ENCODE results near the gene AQP12A. TPM values are rescaled to one million over a fixed set of nuclear protein-coding genes. Genes with fewer than 3 reads are reported as not detected.

AQP12A gene
- polyA plus RNA-seq, 1 donor (not counting 4 experiments of a cell fraction or from before 2014, with no cell fraction given), result not detected

DNA sequence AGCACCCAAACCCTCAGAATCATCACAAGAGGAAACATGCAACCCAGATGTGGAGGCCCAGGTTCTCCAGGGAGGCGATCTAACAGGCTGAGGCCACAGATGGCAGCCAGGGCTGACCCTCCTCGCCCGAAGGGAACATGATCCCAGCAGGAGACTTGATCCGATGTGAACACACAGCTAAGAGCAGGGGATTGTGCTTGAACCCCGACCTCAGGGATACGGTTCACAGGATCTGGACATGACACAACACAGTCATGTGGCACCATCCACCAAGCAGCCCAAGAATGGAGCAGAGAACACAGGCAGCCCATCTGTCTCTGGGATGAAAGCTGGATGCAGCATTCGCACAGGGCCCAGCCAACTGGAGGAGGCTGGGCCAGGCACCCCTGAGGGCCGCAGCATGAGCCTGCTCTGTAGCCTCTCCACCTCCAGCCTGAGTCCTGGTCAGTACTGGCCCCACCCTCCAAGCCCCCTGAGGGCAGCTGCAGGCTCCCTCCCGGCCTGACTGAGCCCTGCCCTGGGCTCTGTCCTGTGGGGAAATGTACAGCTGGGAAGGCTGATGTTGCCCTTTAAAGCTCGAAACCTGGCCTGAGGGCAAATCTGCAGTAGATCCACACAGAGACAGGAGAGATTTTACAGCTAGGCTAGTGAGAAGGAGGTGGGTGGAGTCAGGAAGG is 39.0 kb downstream of the AQP12A start:
- Histone ChIP-seq H3K9ac (ENCODE audit: control insufficient read depth, extremely low read depth, insufficient read depth, low read length) (no peak overlapping the region), H2AFZ (ENCODE audit: control insufficient read depth, low read length) (no peak overlapping the region), H3K27ac (ENCODE audit: control insufficient read depth, insufficient read depth, low read length) (no peak overlapping the region), H3K4me1 (ENCODE audit: control insufficient read depth, extremely low read depth, insufficient read depth, low read length) (no peaks in the 10 kb centered on the region), H4K20me1 (ENCODE audit: control insufficient read depth, extremely low read depth, insufficient read depth, low read length) (no peaks in the 10 kb centered on the region), H3K9me1 (ENCODE audit: control insufficient read depth, extremely low read depth, insufficient read depth, low read length) (no peaks in the 10 kb centered on the region), H3K9me3 (ENCODE audit: control insufficient read depth, low read depth, low read length) (no peaks in the 10 kb centered on the region), H3K4me3 (ENCODE audit: control insufficient read depth in 2 of 3, extremely low read depth in 1 of 3, insufficient read depth in 2 of 3, low read depth in 1 of 3, low read length in 3 of 3) (no peak overlapping the region), H3K27me3 (ENCODE audit: control insufficient read depth, extremely low read depth, insufficient read depth, low read length) (peaks cover 18% of the 10 kb centered on the region), H3K79me2 (ENCODE audit: control insufficient read depth, insufficient read depth, low read length) (no peaks in the 10 kb centered on the region), H3K4me2 (ENCODE audit: control insufficient read depth, extremely low read depth, insufficient read depth, low read depth, low read length) (no peak overlapping the region), H3K36me3 (ENCODE audit: control insufficient read depth in 2 of 2, extremely low read depth in 1 of 2, insufficient read depth in 2 of 2, low read length in 2 of 2) (no peaks in the 10 kb centered on the region)
- DNase-seq (ENCODE audit: low read depth, low spot score) (no peak), FAIRE-seq (no peak)
- dilution Hi-C loops (cut with MboI; ENCODE audit: extremely low pct_ligation_motif_present, low sequenced_read_pairs), result no loop called here
- TF ChIP-seq, protein P1, sequence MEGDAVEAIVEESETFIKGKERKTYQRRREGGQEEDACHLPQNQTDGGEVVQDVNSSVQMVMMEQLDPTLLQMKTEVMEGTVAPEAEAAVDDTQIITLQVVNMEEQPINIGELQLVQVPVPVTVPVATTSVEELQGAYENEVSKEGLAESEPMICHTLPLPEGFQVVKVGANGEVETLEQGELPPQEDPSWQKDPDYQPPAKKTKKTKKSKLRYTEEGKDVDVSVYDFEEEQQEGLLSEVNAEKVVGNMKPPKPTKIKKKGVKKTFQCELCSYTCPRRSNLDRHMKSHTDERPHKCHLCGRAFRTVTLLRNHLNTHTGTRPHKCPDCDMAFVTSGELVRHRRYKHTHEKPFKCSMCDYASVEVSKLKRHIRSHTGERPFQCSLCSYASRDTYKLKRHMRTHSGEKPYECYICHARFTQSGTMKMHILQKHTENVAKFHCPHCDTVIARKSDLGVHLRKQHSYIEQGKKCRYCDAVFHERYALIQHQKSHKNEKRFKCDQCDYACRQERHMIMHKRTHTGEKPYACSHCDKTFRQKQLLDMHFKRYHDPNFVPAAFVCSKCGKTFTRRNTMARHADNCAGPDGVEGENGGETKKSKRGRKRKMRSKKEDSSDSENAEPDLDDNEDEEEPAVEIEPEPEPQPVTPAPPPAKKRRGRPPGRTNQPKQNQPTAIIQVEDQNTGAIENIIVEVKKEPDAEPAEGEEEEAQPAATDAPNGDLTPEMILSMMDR (optimal IDR thresholded peaks at IDR 0.05 in 1 of 3, IDR thresholded peaks at IDR 0.05 in 1 of 3, conservative IDR thresholded peaks at IDR 0.05 in 1 of 3; ENCODE audit: extremely low read depth in 1 of 3, insufficient read depth in 2 of 3, low read length in 3 of 3), result no peak
- no peak for TF ChIP-seq EZH2 (IDR thresholded peaks at IDR 0.05; ENCODE audit: low read length)

DNA sequence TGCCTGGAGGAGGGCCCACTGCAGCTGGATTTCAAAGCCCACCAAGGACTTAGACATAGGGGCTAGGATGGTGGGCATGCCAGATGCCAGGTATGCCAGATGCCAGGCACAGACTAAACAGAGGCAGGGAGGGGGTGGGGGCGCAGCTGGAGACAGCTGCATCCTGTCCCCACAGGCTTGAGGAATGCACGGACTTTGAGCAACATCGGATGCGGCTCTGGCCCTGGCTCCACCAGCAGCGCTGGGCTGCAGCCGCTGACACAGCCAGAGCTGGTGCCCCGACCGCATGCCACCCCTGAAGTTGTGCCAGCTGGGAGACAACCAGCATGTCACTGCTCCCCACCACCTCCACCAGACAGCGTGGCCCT is 39.5 kb downstream of the AQP12A start:
- no peak overlapping the region for H3K4me3 ChIP-seq (ENCODE audit: control insufficient read depth in 2 of 3, extremely low read depth in 1 of 3, insufficient read depth in 2 of 3, low read depth in 1 of 3, low read length in 3 of 3)
- H3K4me2 ChIP-seq (ENCODE audit: control insufficient read depth, extremely low read depth, insufficient read depth, low read depth, low read length), result no peak overlapping the region
- no peak overlapping the region for H3K9ac ChIP-seq (ENCODE audit: control insufficient read depth, extremely low read depth, insufficient read depth, low read length)
- no peaks in the 10 kb centered on the region for H3K36me3 ChIP-seq (ENCODE audit: control insufficient read depth in 2 of 2, extremely low read depth in 1 of 2, insufficient read depth in 2 of 2, low read length in 2 of 2)
- no peaks in the 10 kb centered on the region for H3K79me2 ChIP-seq (ENCODE audit: control insufficient read depth, insufficient read depth, low read length)
- H3K4me1 ChIP-seq (ENCODE audit: control insufficient read depth, extremely low read depth, insufficient read depth, low read length), result no peaks in the 10 kb centered on the region
- no peaks in the 10 kb centered on the region for H3K9me3 ChIP-seq (ENCODE audit: control insufficient read depth, low read depth, low read length)
- peaks cover 18% of the 10 kb centered on the region for H3K27me3 ChIP-seq (ENCODE audit: control insufficient read depth, extremely low read depth, insufficient read depth, low read length)
- H3K27ac ChIP-seq (ENCODE audit: control insufficient read depth, insufficient read depth, low read length), result no peak overlapping the region
- dilution Hi-C loops (cut with MboI; ENCODE audit: extremely low pct_ligation_motif_present, low sequenced_read_pairs), result no loop called here
- H4K20me1 ChIP-seq (ENCODE audit: control insufficient read depth, extremely low read depth, insufficient read depth, low read length), result no peaks in the 10 kb centered on the region
- no peaks in the 10 kb centered on the region for H3K9me1 ChIP-seq (ENCODE audit: control insufficient read depth, extremely low read depth, insufficient read depth, low read length)
- DNase-seq (ENCODE audit: low read depth, low spot score), result no peak
- TF ChIP-seq, protein P1 (optimal IDR thresholded peaks at IDR 0.05 in 1 of 3, IDR thresholded peaks at IDR 0.05 in 1 of 3, conservative IDR thresholded peaks at IDR 0.05 in 1 of 3; ENCODE audit: extremely low read depth in 1 of 3, insufficient read depth in 2 of 3, low read length in 3 of 3), result no peak
- TF ChIP-seq EZH2 (IDR thresholded peaks at IDR 0.05; ENCODE audit: low read length), result no peak
- no peak for FAIRE-seq
- H2AFZ ChIP-seq (ENCODE audit: control insufficient read depth, low read length), result no peak overlapping the region
